ENCODE data around the gene NMT2. TPM values are rescaled to one million over a fixed set of nuclear protein-coding genes. Genes with fewer than 3 reads are reported as not detected.

NMT2 gene
- polyA plus RNA-seq, 2 of the 4 experiments (the other 2 are of a cell fraction) = 14.7 to 19.6 TPM

DNA sequence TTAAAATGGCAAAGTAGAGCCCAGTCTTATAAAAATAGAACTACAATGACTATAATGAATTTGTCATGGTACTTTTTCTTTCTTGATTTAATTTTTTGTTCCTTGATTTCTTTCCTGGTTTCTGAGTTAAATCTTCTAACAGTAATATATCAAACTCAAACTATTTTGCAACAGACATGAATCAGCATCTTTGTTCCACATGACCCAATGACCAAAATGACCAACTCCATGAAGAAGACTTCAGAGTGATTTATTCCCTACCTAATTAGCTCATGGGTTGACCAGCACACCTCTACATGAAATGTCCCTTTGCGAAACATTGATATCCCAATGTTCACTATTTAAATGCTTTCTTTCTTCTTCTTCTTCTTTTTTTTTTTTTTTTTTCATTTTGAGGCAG lies 30.9 kb downstream of the NMT2 start:
- POLR2A ChIA-PET = no interaction called here
- FAIRE-seq (no peak), ATAC-seq (no peak), DNase-seq (ENCODE audit: low read depth in 1 of 2, low spot score in 1 of 2) (no peak)
- TF ChIP-seq RAD21 (conservative IDR thresholded peaks at IDR 0.05 in 1 of 2, IDR thresholded peaks at IDR 0.05 in 1 of 2) (no peak), JUNB (IDR thresholded peaks at IDR 0.05) (no peak), ZSCAN20 (CRISPR knock-in tag; IDR thresholded peaks at IDR 0.05) (no peak), KDM1A (IDR thresholded peaks at IDR 0.05; ENCODE audit: low read depth) (no peak), FOSL2 (IDR thresholded peaks at IDR 0.05) (no peak), FOSL2 (CRISPR knock-in tag; IDR thresholded peaks at IDR 0.05) (no peak), HOXB13 (CRISPR knock-in tag; IDR thresholded peaks at IDR 0.05; ENCODE audit: low read depth) (no peak), GATA3 (IDR thresholded peaks at IDR 0.05; ENCODE audit: borderline replicate concordance) (no peak), HOXB5 (CRISPR knock-in tag; IDR thresholded peaks at IDR 0.05) (no peak), ZNF302 (CRISPR knock-in tag; IDR thresholded peaks at IDR 0.05) (no peak), KDM5A (IDR thresholded peaks at IDR 0.05) (no peak), CBX8 (IDR thresholded peaks at IDR 0.05) (no peak)
- Histone ChIP-seq H3K4me2 (0 out of 3 replicates have a peak overlapping the region, but pooled peaks have one; percentile 13), H3K27ac (no peak overlapping the region), H3K4me1 (peaks cover 8% of the 10 kb centered on the region; the same call in 2 of the 3 replicates), H3K4me3 (no peak overlapping the region), H3K9me3 (no peaks in the 10 kb centered on the region)
- WGBS (ENCODE audit: missing lambda C conversion rate) = 100% methylated on average over 1 of the region's 1 CpG
- CTCF ChIA-PET = interaction anchor here (0.6 kb wide), 1 partner anchor 68 kb away, joined by 3 read pairs; no protein-coding TSS in a partner anchor

DNA sequence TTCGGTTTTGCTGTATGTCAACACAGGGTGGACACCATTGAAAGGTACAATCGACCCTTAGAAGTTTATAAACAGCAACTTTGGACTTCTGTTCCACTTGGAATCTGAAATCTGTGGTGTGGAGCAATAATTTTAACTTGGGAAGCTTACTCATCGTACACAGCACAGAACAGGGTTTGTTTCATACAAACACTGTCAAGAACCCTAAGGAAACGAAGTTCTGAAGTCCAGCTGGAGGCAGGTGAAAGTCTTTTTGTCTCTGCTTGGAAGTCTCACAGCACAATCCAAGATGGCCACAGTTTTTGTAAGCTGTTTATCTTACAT lies 31.5 kb downstream of the NMT2 start:
- ChIA-PET POLR2A (no interaction called here), CTCF (interaction anchor here (0.6 kb wide), 1 partner anchor 83 kb away, joined by 3 read pairs; no protein-coding TSS in a partner anchor)
- no peak for ATAC-seq
- no peak overlapping the region for H3K4me3 ChIP-seq
- H3K4me1 ChIP-seq = peaks cover 8% of the 10 kb centered on the region; the same call in 2 of the 3 replicates
- no peak overlapping the region for H3K4me2 ChIP-seq
- FAIRE-seq = no peak
- H3K27ac ChIP-seq = no peak overlapping the region
- WGBS (ENCODE audit: missing lambda C conversion rate) = 70% methylated on average over 4 of the region's 4 CpGs
- TF ChIP-seq RAD21 (conservative IDR thresholded peaks at IDR 0.05 in 1 of 2, IDR thresholded peaks at IDR 0.05 in 1 of 2) (no peak), CBX8 (IDR thresholded peaks at IDR 0.05) (no peak), MAFK (IDR thresholded peaks at IDR 0.05; ENCODE audit: partially characterized antibody) (no peak)
- no peak for DNase-seq (ENCODE audit: low read depth in 1 of 2, low spot score in 1 of 2)
- no peaks in the 10 kb centered on the region for H3K9me3 ChIP-seq

DNA sequence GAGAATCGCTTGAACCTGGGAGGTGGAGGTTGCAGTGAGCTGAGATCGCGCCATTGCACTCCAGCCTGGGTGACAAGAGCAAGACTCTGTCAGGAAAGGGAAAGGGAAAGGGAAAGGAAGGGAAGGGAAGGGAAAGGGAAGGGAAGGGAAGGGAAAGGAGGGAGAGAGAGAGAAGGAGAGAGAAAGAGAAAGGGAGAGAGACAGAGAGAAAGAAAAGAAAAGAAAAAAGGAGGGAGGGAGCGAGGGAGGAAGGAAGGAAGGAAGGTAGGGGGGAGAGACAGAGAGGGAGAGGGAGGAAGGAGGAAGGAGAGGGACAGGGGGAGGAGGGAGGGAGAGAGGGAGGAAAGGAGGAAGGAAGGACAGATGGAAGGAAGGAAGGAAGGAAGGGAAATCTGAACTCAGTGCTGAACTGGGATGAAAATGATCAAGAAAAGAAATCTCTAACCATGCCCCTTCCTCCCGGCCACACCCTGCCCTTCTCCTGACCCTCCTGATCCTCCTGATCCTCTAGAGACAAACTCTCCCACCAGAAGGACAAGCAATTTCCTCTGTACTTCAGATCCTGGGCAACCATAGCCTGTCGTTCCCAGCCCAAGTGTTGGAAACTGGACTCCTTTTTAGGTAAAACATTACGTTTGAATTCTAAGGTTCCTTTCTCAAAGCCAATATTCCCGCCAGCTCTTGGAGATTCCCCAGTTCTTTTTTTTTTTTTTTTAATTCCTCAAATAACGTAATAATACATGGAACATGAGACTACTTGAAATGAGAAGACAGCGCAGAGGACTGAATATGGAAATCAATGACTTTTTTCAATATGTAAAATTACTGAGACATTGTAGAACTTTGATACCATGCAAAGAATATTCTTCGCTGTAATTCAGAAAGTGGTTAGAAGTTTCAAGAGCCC lies 32.1 kb downstream of the NMT2 start:
- H3K4me2 ChIP-seq = no peak overlapping the region
- ChIA-PET POLR2A (no interaction called here), CTCF (interaction anchor here (0.6 kb wide), 2 partner anchors 12 to 84 kb away, joined by 3 read pairs; no protein-coding TSS in a partner anchor)
- WGBS (ENCODE audit: missing lambda C conversion rate) = 90% methylated on average over 11 of the region's 11 CpGs
- TF ChIP-seq, protein P1, sequence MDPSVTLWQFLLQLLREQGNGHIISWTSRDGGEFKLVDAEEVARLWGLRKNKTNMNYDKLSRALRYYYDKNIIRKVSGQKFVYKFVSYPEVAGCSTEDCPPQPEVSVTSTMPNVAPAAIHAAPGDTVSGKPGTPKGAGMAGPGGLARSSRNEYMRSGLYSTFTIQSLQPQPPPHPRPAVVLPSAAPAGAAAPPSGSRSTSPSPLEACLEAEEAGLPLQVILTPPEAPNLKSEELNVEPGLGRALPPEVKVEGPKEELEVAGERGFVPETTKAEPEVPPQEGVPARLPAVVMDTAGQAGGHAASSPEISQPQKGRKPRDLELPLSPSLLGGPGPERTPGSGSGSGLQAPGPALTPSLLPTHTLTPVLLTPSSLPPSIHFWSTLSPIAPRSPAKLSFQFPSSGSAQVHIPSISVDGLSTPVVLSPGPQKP (IDR thresholded peaks at IDR 0.05; ENCODE audit: low read depth, low read length) = no peak
- TF ChIP-seq, protein P2, sequence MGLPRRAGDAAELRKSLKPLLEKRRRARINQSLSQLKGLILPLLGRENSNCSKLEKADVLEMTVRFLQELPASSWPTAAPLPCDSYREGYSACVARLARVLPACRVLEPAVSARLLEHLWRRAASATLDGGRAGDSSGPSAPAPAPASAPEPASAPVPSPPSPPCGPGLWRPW (IDR thresholded peaks at IDR 0.05) = no peak
- no peaks in the 10 kb centered on the region for H3K9me3 ChIP-seq
- no peak overlapping the region for H3K27ac ChIP-seq
- no peak for DNase-seq (ENCODE audit: low read depth in 1 of 2, low spot score in 1 of 2)
- no peak for FAIRE-seq
- no peak overlapping the region for H3K4me3 ChIP-seq
- peaks cover 8% of the 10 kb centered on the region; the same call in 2 of the 3 replicates for H3K4me1 ChIP-seq
- no peak for ATAC-seq

DNA sequence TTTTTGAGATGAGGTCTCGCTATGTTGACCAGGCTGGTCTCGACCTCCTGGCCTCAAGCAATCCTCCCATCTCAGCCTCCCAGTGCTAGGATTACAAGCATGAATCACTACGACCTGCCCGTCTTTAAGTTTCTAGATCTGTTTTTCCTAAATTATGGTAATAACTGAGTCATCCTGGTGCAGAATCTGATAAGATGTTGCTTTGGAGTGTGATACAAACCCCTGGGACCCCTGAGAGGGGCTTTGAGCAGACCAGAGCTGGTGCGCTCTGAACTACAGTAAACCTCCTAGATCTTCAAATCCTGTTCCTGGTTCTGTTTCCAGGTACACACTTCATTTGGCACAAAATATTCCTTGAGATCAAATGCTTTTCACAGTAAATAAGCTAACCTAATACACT lies 37.2 kb downstream of the NMT2 start:
- CTCF ChIA-PET = interaction anchor here (1.0 to 1.4 kb wide), 3 partner anchors 10 to 25 kb away, joined by 3 to 4 read pairs (median 4); no protein-coding TSS in a partner anchor
- Histone ChIP-seq H3K9me3 (no peaks in the 10 kb centered on the region), H3K27ac (no peak overlapping the region), H3K4me3 (no peak overlapping the region), H3K4me1 (no peaks in the 10 kb centered on the region), H3K4me2 (no peak overlapping the region)
- POLR2A ChIA-PET = no interaction called here
- TF ChIP-seq ESRRA (IDR thresholded peaks at IDR 0.05; ENCODE audit: borderline replicate concordance, low read length) (no peak), RNF2 (IDR thresholded peaks at IDR 0.05; ENCODE audit: borderline replicate concordance, low read depth) (no peak), MAFK (IDR thresholded peaks at IDR 0.05; ENCODE audit: partially characterized antibody) (no peak), GATA3 (IDR thresholded peaks at IDR 0.05; ENCODE audit: borderline replicate concordance) (no peak), POLR2AphosphoS2 (conservative IDR thresholded peaks at IDR 0.05; ENCODE audit: low read length) (no peak), ZFP36 (IDR thresholded peaks at IDR 0.05; ENCODE audit: borderline replicate concordance, partially characterized antibody) (no peak), RAD21 (conservative IDR thresholded peaks at IDR 0.05 in 1 of 2, IDR thresholded peaks at IDR 0.05 in 1 of 2) (no peak), NPAS2 (CRISPR knock-in tag; IDR thresholded peaks at IDR 0.05; ENCODE audit: borderline replicate concordance) (no peak)
- TF ChIP-seq, protein P3, sequence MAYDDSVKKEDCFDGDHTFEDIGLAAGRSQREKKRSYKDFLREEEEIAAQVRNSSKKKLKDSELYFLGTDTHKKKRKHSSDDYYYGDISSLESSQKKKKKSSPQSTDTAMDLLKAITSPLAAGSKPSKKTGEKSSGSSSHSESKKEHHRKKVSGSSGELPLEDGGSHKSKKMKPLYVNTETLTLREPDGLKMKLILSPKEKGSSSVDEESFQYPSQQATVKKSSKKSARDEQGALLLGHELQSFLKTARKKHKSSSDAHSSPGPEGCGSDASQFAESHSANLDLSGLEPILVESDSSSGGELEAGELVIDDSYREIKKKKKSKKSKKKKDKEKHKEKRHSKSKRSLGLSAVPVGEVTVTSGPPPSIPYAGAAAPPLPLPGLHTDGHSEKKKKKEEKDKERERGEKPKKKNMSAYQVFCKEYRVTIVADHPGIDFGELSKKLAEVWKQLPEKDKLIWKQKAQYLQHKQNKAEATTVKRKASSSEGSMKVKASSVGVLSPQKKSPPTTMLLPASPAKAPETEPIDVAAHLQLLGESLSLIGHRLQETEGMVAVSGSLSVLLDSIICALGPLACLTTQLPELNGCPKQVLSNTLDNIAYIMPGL (CRISPR knock-in tag; IDR thresholded peaks at IDR 0.05; ENCODE audit: borderline replicate concordance) = no peak
- TF ChIP-seq, protein P4, sequence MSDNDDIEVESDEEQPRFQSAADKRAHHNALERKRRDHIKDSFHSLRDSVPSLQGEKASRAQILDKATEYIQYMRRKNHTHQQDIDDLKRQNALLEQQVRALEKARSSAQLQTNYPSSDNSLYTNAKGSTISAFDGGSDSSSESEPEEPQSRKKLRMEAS (IDR thresholded peaks at IDR 0.05) = no peak
- TF ChIP-seq, protein P2 (IDR thresholded peaks at IDR 0.05) = no peak
- ATAC-seq (no peak), FAIRE-seq (no peak), DNase-seq (ENCODE audit: low read depth in 1 of 2, low spot score in 1 of 2) (no peak)
- WGBS (ENCODE audit: missing lambda C conversion rate) = 92% methylated on average over 5 of the region's 5 CpGs
